GM18508 (cell line): ENCODE measurements around the gene FBXL5.
A peak's percentile ranks its signal among the peaks of the same experiment; 100 is the strongest.

Source experiments
- ATAC-seq: cut with Tn5 transposase; IDR thresholded peaks from one replicate; pipeline ENCODE4 v1.9.1; 2021; ENCODE audit warnings: moderate number of reproducible peaks; ENCODE audit not compliant: insufficient read depth, unreplicated experiment

FBXL5 gene

GRCh38 chr4:15681067-15681371 lies 25.9 kb upstream of the FBXL5 start:
- ATAC-seq, result no peak

GRCh38 chr4:15677507-15677988 lies 22.4 kb upstream of the FBXL5 start:
- no peak for ATAC-seq

GRCh38 chr4:15676899-15677298 lies 21.7 kb upstream of the FBXL5 start:
- no peak for ATAC-seq

DNA sequence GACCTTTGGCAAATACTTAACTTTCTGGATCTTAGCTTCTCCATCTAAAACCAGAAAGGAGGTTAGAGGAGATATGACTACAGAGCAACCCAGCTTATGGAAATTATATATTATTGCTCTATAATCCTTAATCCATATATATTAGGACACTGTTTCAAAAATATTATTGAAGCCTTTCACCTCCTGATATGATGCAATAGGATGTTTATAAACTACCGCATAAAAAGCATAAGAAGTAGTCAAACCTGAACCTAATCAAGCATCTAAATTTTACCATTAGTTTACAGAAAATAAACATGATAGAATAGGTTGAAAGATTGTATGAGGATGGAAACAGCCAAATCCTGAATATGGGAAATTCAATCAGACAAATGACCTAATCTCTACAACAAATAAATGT lies 20.9 kb upstream of the FBXL5 start:
- no peak for ATAC-seq

DNA sequence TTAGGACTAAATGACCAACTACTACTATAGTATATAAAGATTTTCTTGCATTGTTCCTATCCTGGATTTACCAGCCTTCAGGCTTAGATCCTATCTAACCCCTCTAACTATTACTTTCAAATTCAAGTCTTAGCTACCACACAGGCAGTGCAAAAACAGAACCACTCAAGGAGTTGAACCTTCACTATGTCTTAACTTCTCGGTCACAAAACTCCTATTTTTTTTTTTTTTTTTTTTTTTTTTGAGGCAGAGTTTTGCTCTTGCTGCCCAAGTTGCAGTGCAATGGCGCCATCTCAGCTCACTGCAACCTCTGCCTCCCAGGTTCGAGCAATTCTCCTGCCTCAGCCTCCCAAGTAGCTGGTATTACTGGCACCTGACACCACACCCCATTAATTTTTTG lies 20.2 kb upstream of the FBXL5 start:
- no peak for ATAC-seq

GRCh38 chr4:15674926-15675325 lies 19.8 kb upstream of the FBXL5 start:
- ATAC-seq, result no peak

GRCh38 chr4:15674046-15674445 lies 18.9 kb upstream of the FBXL5 start:
- no peak for ATAC-seq

DNA sequence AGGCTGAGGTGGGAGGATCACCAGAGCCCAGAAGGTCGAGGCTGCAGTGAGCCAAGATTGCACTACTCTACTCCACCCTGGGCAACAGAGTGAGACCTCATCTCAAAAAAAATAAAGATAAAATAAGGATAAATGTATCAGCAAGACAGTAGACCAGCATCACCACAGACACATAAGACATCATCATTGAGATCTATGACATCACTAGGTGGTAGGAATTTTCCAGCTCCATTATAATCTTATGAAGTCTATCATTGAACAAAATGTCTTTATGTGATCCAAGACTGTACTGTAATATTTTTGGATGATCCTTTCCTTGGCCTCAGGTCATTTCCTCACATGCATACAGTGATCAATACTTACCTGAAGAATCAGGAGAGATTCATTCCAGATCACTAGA lies 18.2 kb upstream of the FBXL5 start:
- no peak for ATAC-seq

DNA sequence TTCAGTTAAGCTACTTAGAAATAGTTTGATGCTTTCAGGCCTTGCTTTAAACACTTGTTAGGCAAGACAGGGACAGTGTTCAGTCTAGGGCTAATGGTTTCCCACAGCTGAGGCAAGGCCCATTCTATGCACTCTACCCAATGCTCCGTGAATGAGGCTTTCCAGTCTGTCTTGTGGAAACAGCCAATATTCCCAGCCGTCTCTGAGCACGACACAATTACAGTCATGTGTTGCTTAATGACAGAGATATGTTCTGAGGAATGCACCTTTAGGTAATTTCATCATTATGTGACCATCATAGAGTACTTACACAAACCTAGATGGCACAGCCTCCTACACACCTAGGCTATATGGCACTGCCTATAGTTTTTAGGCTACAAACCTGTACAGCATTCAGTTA lies 16.9 kb upstream of the FBXL5 start:
- ATAC-seq, result no peak

DNA sequence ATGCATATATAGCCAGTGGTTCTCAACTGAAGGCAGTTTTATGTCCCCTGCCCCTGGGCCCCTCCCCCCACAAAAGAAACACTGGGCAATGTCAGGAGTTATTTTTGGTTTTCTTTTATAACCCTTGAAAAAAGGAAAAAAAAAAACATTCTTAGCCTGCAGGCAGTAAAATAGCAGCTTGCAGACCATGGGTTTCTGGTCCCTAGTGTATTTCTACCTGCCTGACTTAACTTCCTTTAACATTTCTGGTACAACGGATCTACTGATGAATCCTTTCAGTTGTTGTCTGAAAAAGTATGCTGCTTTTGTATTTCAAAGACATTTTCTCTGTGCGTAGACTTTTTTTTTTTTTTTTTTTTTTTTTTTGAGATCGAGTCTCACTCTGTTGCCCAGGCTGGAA lies 15.4 kb upstream of the FBXL5 start:
- no peak for ATAC-seq

- no peak for ATAC-seq
Observed at GRCh38 chr4:15668566-15669435, 13.6 kb upstream of the FBXL5 start.

DNA sequence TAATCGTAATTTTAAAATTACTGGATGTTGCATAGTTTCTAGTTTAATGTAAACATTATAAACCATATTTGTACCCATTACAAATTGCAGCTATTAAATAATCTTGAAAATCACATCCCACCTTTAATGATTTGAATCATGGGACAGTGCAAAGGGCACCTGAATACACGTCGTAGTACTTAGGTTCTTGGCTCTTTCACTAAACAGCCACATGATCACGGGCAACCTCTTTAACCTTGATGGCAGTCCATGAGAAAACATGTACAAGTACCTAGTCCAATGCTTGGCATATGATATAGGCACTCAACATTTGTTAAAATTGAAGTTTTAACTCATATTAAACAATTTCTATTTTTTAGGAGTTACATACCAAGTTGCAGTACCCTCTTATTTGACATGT lies 11.8 kb upstream of the FBXL5 start:
- ATAC-seq, result no peak

DNA sequence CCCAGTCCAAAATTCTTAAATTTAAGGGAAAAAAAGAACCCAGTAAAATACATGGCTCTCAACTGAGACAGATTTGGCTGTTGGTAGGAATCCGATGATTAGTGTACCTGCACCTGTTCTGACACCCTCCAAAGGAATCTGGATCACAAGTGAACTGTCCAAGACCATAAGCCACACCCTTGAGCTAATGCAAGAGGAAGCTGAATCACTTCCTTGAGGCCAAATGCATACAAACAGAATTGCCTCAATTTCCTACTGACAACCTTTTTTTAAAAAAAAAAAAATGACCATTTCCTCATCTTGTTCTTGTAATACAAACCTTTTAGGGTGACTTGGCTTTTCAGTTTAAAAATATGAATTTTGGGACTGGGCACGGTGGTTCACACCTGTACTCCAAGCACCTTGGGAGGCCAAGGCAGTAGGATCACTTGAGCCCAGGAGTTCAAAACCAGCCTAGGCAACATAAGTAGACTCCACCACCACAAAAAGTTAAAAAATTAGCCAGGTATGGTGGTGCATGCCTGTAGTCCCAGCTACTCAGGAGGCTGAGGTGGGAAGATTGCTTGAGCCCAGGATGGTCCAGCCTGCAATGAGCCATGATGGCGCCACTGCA lies 10.7 kb upstream of the FBXL5 start:
- no peak for ATAC-seq

- no peak for ATAC-seq
Observed at GRCh38 chr4:15659768-15660570, 4.8 kb upstream of the FBXL5 start.

DNA sequence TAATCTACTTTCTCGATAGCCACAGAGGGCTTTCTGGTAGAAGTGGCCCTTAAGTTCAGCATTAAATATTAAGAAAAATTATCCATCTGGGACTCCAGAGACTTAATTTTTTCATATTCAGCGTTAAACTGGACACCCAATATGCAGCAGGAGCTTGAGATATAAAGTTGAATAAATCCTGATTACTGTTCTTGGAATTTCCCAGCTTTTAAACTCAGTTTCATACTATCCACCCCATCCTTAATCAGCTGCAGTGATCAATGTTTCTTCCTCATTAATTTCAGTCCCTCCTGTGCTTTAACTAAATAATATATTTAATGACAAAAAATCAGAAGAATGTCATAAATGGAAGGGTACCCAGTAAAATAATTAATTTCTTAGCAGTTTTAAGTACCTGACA lies 3.6 kb upstream of the FBXL5 start:
- no peak for ATAC-seq

GRCh38 chr4:15658136-15658770 lies 3.1 kb upstream of the FBXL5 start:
- ATAC-seq, result no peak

- ATAC-seq, result no peak
Observed at GRCh38 chr4:15657366-15657765, 2.2 kb upstream of the FBXL5 start.

- no peak for ATAC-seq
Observed at GRCh38 chr4:15656038-15656470, 897 bp upstream of the FBXL5 start.

DNA sequence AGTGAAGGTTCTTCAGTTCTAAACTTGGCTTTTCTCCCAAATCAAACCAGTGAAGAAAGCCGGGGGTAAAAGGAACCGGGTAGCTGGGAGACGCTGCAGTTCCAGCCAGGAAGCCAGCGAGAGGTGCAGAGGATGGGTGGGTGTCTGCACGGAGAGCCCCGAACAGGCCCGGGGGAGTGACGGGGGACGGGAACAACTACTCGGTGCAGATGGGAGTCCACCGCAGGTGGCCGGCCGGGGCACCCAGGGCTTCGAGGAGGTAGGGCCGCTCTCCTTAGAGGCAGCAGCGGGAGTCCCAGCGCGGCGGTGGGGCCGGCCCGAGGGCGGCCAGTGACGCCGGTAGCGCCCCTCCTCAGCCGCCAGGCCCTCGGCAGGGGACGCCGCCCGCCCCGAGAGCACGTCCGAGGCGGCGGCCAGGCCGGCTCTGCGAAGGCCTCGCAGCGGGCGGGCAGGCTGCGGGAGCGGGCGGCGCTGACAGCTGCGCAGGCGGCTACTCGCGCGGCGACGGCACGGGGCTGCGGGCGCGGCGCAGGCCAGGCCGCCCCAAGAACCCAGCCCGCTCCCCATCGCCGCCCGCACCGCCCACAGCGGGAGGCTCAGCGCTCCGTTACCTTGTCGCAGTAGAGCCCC lies 449 bp downstream of the FBXL5 start:
- peak; percentile 19 for ATAC-seq

- peak; percentile 31 for ATAC-seq
Observed at GRCh38 chr4:15653864-15654592, 1.1 kb downstream of the FBXL5 start.
